Brain microvascular endothelial cell (primary cell): Measurements from ENCODE around the gene TUT7.

ENCODE experiments used
- DNase-seq: peaks from one replicate; pipeline ENCODE4 v3.0.0-alpha.2; 2020
- H3K27ac ChIP-seq: fragments of 250-450 bp; sonication (Bioruptor Pico); 2 replicates; pipeline ENCODE4 v1.5.1; 2020; ENCODE audit warnings: mild to moderate bottlenecking, moderate library complexity
- H3K27me3 ChIP-seq: fragments of 250-450 bp; sonication (Bioruptor Pico); replicated peaks from 2 replicates; pipeline ENCODE4 v1.5.1; 2020; ENCODE audit warnings: mild to moderate bottlenecking
- H3K36me3 ChIP-seq: fragments of 250-450 bp; sonication (Bioruptor Pico); replicated peaks from 2 replicates; pipeline ENCODE4 v1.5.1; 2020; ENCODE audit warnings: mild to moderate bottlenecking
- H3K4me3 ChIP-seq: 2 replicates; pipeline ENCODE4 v1.5.1; 2011; ENCODE audit warnings: low read depth, mild to moderate bottlenecking, control low read depth, low read length, moderate library complexity
- CTCF ChIP-seq: IDR thresholded peaks from 2 replicates; pipeline ENCODE4 v1.5.1; 2011; ENCODE audit warnings: low read depth, mild to moderate bottlenecking, moderate library complexity, low read length, control low read depth, inconsistent platforms; ENCODE audit errors: missing control alignments
- in situ Hi-C: cut with HindIII; loops from 2 replicates; pipeline ENCODE4 v1.10.0; 2017; ENCODE audit warnings: low sequenced_read_pairs, low pct_ligation_motif_present

Gene TUT7

DNA sequence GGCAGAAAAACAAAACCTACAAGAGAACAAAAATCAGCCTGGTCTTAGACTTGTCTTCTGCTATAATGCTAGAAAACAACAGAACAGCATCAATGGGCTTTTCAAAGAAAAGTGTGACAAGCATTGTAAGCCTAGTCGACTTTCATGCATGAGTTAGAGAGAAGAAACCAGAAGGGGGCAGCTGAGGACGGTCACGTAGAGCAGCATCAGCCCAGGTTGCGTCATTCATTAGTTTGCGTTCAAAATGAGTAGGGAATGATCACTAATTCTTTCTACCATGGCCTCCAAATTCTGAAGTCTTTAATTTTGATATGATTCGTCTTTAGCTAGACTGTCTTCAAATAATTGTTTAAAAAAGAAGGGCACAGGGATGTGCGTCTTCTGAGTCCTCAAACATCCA, 67.2 kb downstream of the TUT7 start:
- peak; percentile 42 for DNase-seq
- in situ Hi-C loops, result no loop called here
- TF ChIP-seq CTCF, result peak; percentile 72
- Histone ChIP-seq H3K27ac (no peak overlapping the region), H3K27me3 (no peaks in the 10 kb centered on the region), H3K36me3 (no peaks in the 10 kb centered on the region), H3K4me3 (no peak overlapping the region)

DNA sequence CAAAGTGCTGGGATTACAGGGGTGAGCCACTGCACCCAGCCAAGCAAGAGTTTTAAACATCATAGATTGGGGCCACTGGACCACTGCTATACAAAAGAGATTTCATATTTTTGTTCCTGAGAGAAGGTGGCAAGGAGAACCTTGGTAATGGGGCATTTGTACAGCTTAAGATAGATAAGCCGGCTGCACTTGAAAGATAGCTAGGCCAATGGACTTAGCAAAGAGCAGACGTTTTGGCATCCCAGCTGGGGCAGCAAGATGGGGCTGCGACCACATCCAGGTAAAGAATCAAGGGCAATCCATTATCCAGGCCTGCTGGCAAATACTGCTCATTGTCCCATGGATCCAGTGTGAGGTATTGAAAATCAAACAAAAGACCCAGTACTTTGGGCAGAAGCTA, 67.9 kb downstream of the TUT7 start:
- no peak for DNase-seq
- Histone ChIP-seq H3K4me3 (no peak overlapping the region), H3K27ac (no peak overlapping the region), H3K27me3 (no peaks in the 10 kb centered on the region), H3K36me3 (no peaks in the 10 kb centered on the region)
- no peak for TF ChIP-seq CTCF
- in situ Hi-C loops, result no loop called here

- Histone ChIP-seq H3K27ac (no peak overlapping the region), H3K4me3 (no peak overlapping the region), H3K36me3 (no peaks in the 10 kb centered on the region), H3K27me3 (no peaks in the 10 kb centered on the region)
- TF ChIP-seq CTCF, result no peak
- no peak for DNase-seq
- in situ Hi-C loops, result no loop called here
Measured at GRCh38 chr9:86285261-86285660, 68.9 kb downstream of the TUT7 start.

DNA sequence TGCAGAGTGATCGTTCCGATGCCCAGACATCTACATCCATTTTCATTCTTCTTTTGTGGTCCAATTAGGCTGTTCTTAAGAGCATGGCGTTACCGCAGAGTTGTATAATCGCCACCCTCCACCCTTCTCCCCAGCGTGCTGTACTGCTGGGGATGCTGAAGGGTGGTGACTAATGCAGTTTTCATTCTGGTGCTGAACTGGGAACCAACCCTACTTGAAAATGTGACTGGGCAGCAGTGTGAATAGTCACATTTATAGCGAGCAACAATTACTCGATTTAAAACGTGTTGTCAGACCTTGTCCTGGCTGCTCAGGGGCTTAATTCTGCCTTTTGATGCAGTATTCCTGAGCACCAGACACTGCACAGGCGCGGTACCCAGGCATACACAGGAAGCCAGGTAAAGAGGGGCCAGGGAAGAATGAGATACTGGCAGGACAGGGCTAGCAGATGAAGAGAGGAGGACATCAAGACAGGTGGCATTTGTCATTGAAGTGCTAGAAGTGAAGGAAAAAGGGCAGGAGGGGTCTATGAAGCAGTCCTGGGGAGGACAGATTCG, 71.2 kb downstream of the TUT7 start:
- in situ Hi-C loops, result no loop called here
- peak; percentile 79 for DNase-seq
- peak overlapping the region; percentile 96 for H3K4me3 ChIP-seq
- no peak for TF ChIP-seq CTCF
- no peaks in the 10 kb centered on the region for H3K27me3 ChIP-seq
- H3K36me3 ChIP-seq, result no peaks in the 10 kb centered on the region
- H3K27ac ChIP-seq, result peak overlapping the region; percentile 98

DNA sequence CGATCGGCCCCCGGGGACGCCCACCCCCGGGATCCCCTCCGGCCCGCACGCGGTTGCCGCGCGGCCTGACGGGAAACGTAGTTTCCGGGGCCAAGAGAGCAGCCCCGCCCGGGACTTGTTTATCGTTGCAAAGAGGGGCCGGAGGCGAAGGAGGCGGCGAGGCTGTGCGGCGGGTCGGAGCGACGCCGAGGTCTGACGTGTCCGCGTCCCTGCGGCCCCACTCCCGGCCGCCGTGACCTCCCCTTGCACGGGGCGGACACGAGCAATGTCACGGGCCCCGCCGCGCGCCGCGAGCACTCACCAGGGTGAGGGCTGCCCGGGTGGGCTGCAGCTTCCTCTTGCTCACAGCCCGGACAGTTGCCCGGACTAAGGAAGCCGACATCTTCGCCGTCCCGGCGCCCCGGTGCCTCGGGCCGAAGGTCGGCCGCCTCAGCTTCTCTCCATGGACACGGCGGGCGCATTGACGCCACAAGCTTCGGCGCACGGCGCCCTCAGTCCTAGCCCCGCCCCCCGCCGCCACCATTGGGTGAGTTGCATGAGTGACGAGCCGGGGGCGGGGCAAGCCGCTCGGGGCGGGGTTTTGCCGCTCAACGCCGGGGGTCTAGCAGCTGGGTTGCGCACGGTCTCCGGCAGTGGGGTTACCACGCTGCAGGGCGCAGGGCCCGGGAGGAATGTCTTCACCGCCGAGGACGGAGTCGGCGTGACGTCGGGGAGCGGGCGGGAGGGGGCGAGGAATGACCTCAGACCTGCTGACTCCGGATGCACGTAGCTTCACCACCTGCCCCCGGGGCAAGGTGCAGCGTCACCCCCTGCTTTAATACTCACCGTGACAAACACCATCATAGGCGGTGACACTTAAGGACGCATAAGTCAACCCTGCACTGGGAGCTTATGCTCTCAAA, 71.9 kb downstream of the TUT7 start, which contains the start of gene ISCA1:
TSS of gene ISCA1 (minus strand) at position 462 of the 902 bp plus-strand sequence. CDS start at position 382, 80 bp downstream.
- no peak for TF ChIP-seq CTCF
- DNase-seq, result peak; percentile 92
- no peaks in the 10 kb centered on the region for H3K27me3 ChIP-seq
- H3K4me3 ChIP-seq, result peak within 1 kb of the TSS; percentile 96
- H3K36me3 ChIP-seq, result no peaks in the 10 kb centered on the region
- H3K27ac ChIP-seq, result peak within 1 kb of the TSS; percentile 98
- in situ Hi-C loops, result no loop called here
